Stimulated activated naive CD8-positive, alpha-beta T cell treated with anti-CD3 and anti-CD28 coated beads, Interleukin-15, Interleukin-2, amounts not matched to agents 100 ng/mL and 50 ng/mL, for 24 hours (primary cell): ENCODE data around the gene HNRNPCL1.
"Not testable (repeated sequence)": the region's sequence is repeated elsewhere in the genome, so short reads cannot be mapped to it uniquely, and the experiment has no call there.

Experiments
- H3K27ac Mint-ChIP-seq: one replicate; pipeline ENCODE4 v1.8.0; 2021; ENCODE audit warnings: mild to moderate bottlenecking, mixed read lengths
- H3K27me3 Mint-ChIP-seq: one replicate; pipeline ENCODE4 v1.8.0; 2021; ENCODE audit warnings: mixed read lengths
- H3K36me3 Mint-ChIP-seq: one replicate; pipeline ENCODE4 v1.8.0; 2021; ENCODE audit warnings: low read depth, mixed read lengths
- H3K4me1 Mint-ChIP-seq: one replicate; pipeline ENCODE4 v1.8.0; 2021; ENCODE audit warnings: low read depth, mixed read lengths
- H3K4me3 Mint-ChIP-seq: one replicate; pipeline ENCODE4 v1.8.0; 2021; ENCODE audit warnings: mild to moderate bottlenecking, mixed read lengths
- H3K9me3 Mint-ChIP-seq: one replicate; pipeline ENCODE4 v1.8.0; 2021; ENCODE audit warnings: mixed read lengths

HNRNPCL1 gene

GRCh38 chr1:12848620-12849019 is at the start of gene HNRNPCL1:
HNRNPCL1 (minus strand) TSS chr1:12848720; CDS start chr1:12848289, 431 bp downstream.
- H3K4me1 Mint-ChIP-seq, H3K9me3 Mint-ChIP-seq, H3K27me3 Mint-ChIP-seq, H3K27ac Mint-ChIP-seq, H3K36me3 Mint-ChIP-seq, H3K4me3 Mint-ChIP-seq: not testable (repeated sequence)

- H3K4me1 Mint-ChIP-seq, H3K9me3 Mint-ChIP-seq, H3K36me3 Mint-ChIP-seq, H3K27ac Mint-ChIP-seq, H3K4me3 Mint-ChIP-seq, H3K27me3 Mint-ChIP-seq: not testable (repeated sequence)
Measured at GRCh38 chr1:12898170-12898569, 49.6 kb upstream of the HNRNPCL1 start, which contains the start of gene PRAMEF10. PRAMEF10 (minus strand) TSS chr1:12898270; CDS start chr1:12895847, 2,423 bp downstream.

GRCh38 chr1:12886101-12886500 is 37.6 kb upstream of the HNRNPCL1 start, which contains the start of gene PRAMEF4:
PRAMEF4 (minus strand) TSS chr1:12886201; CDS start chr1:12883394, 2,807 bp downstream.
- not testable (repeated sequence) for H3K4me1 Mint-ChIP-seq, H3K27me3 Mint-ChIP-seq, H3K9me3 Mint-ChIP-seq, H3K4me3 Mint-ChIP-seq, H3K27ac Mint-ChIP-seq, H3K36me3 Mint-ChIP-seq

GRCh38 chr1:12878453-12878852 is 29.9 kb upstream of the HNRNPCL1 start:
- H3K9me3 Mint-ChIP-seq, H3K36me3 Mint-ChIP-seq, H3K27ac Mint-ChIP-seq, H3K27me3 Mint-ChIP-seq, H3K4me1 Mint-ChIP-seq, H3K4me3 Mint-ChIP-seq: not testable (repeated sequence)

- not testable (repeated sequence) for H3K4me3 Mint-ChIP-seq, H3K36me3 Mint-ChIP-seq, H3K4me1 Mint-ChIP-seq, H3K27me3 Mint-ChIP-seq, H3K9me3 Mint-ChIP-seq, H3K27ac Mint-ChIP-seq
Measured at GRCh38 chr1:12863131-12863880, 14.8 kb upstream of the HNRNPCL1 start.

GRCh38 chr1:12856786-12857185 is 8.3 kb upstream of the HNRNPCL1 start, which contains the start of gene PRAMEF2:
PRAMEF2 (plus strand) TSS chr1:12857086; CDS start chr1:12859010, 1,924 bp downstream.
- not testable (repeated sequence) for H3K4me3 Mint-ChIP-seq, H3K36me3 Mint-ChIP-seq, H3K27me3 Mint-ChIP-seq, H3K4me1 Mint-ChIP-seq, H3K9me3 Mint-ChIP-seq, H3K27ac Mint-ChIP-seq

- peaks cover 9% of the 10 kb centered on the region for H3K9me3 Mint-ChIP-seq
- H3K4me3 Mint-ChIP-seq, result no peak overlapping the region
- peaks cover 8% of the 10 kb centered on the region for H3K27me3 Mint-ChIP-seq
- H3K36me3 Mint-ChIP-seq, result no peaks in the 10 kb centered on the region
- H3K27ac Mint-ChIP-seq, result no peak overlapping the region
- H3K4me1 Mint-ChIP-seq, result no peaks in the 10 kb centered on the region
Measured at GRCh38 chr1:12851779-12852178, 3.3 kb upstream of the HNRNPCL1 start.

- not testable (repeated sequence) for H3K9me3 Mint-ChIP-seq, H3K27me3 Mint-ChIP-seq, H3K4me1 Mint-ChIP-seq, H3K27ac Mint-ChIP-seq, H3K36me3 Mint-ChIP-seq, H3K4me3 Mint-ChIP-seq
Measured at GRCh38 chr1:12833251-12833650, 15.3 kb downstream of the HNRNPCL1 start.

- H3K4me3 Mint-ChIP-seq, H3K27ac Mint-ChIP-seq, H3K9me3 Mint-ChIP-seq, H3K4me1 Mint-ChIP-seq, H3K36me3 Mint-ChIP-seq: not testable (repeated sequence)
- peaks cover 13% of the 10 kb centered on the region for H3K27me3 Mint-ChIP-seq
Measured at GRCh38 chr1:12831310-12831709, 17.2 kb downstream of the HNRNPCL1 start, which contains the start of gene PRAMEF11. PRAMEF11 (minus strand) TSS chr1:12831410; CDS start chr1:12828789, 2,621 bp downstream.

GRCh38 chr1:12819061-12819460 is 29.5 kb downstream of the HNRNPCL1 start:
- not testable (repeated sequence) for H3K36me3 Mint-ChIP-seq, H3K4me3 Mint-ChIP-seq, H3K4me1 Mint-ChIP-seq, H3K9me3 Mint-ChIP-seq, H3K27ac Mint-ChIP-seq
- peaks cover 22% of the 10 kb centered on the region for H3K27me3 Mint-ChIP-seq

GRCh38 chr1:12811409-12811784 is 37.1 kb downstream of the HNRNPCL1 start:
- Mint-ChIP-seq H3K27me3 (peaks cover 9% of the 10 kb centered on the region), H3K4me3 (no peak overlapping the region), H3K27ac (no peak overlapping the region), H3K9me3 (no peaks in the 10 kb centered on the region), H3K36me3 (no peaks in the 10 kb centered on the region), H3K4me1 (no peaks in the 10 kb centered on the region)

GRCh38 chr1:12810691-12811408 is 37.7 kb downstream of the HNRNPCL1 start:
- Mint-ChIP-seq H3K4me1 (no peaks in the 10 kb centered on the region), H3K27me3 (peaks cover 9% of the 10 kb centered on the region), H3K9me3 (peaks cover 2% of the 10 kb centered on the region), H3K4me3 (no peak overlapping the region), H3K27ac (no peak overlapping the region), H3K36me3 (no peaks in the 10 kb centered on the region)

- H3K4me1 Mint-ChIP-seq, result no peaks in the 10 kb centered on the region
- H3K27ac Mint-ChIP-seq, result no peak overlapping the region
- H3K27me3 Mint-ChIP-seq, result peaks cover 10% of the 10 kb centered on the region
- H3K9me3 Mint-ChIP-seq, result peaks cover 6% of the 10 kb centered on the region
- peaks cover 4% of the 10 kb centered on the region for H3K36me3 Mint-ChIP-seq
- no peak overlapping the region for H3K4me3 Mint-ChIP-seq
Measured at GRCh38 chr1:12809933-12810332, 38.6 kb downstream of the HNRNPCL1 start.

GRCh38 chr1:12799730-12800129 is 48.8 kb downstream of the HNRNPCL1 start:
- Mint-ChIP-seq H3K27me3 (peaks cover 3% of the 10 kb centered on the region), H3K36me3 (no peaks in the 10 kb centered on the region), H3K4me1 (no peaks in the 10 kb centered on the region), H3K27ac (no peak overlapping the region), H3K4me3 (no peak overlapping the region), H3K9me3 (peaks cover 4% of the 10 kb centered on the region)

- H3K27me3 Mint-ChIP-seq, result no peaks in the 10 kb centered on the region
Measured at GRCh38 chr1:12798911-12799310, 49.6 kb downstream of the HNRNPCL1 start.

More at GRCh38 chr1:12798911-12799310, 49.6 kb downstream of the HNRNPCL1 start:
- H3K4me1 Mint-ChIP-seq, result no peaks in the 10 kb centered on the region
- H3K4me3 Mint-ChIP-seq, result no peak overlapping the region
- no peak overlapping the region for H3K27ac Mint-ChIP-seq
- H3K9me3 Mint-ChIP-seq, result no peaks in the 10 kb centered on the region
- H3K36me3 Mint-ChIP-seq, result no peaks in the 10 kb centered on the region
